Brain microvascular endothelial cell (primary cell): ENCODE data around the gene KCNQ1.

Experiments
- DNase-seq: peaks from one replicate; pipeline ENCODE4 v3.0.0-alpha.2; 2020
- H3K27ac ChIP-seq: fragments of 250-450 bp; sonication (Bioruptor Pico); 2 replicates; pipeline ENCODE4 v1.5.1; 2020; ENCODE audit warnings: mild to moderate bottlenecking, moderate library complexity
- H3K27me3 ChIP-seq: fragments of 250-450 bp; sonication (Bioruptor Pico); replicated peaks from 2 replicates; pipeline ENCODE4 v1.5.1; 2020; ENCODE audit warnings: mild to moderate bottlenecking
- H3K36me3 ChIP-seq: fragments of 250-450 bp; sonication (Bioruptor Pico); replicated peaks from 2 replicates; pipeline ENCODE4 v1.5.1; 2020; ENCODE audit warnings: mild to moderate bottlenecking
- H3K4me3 ChIP-seq: 2 replicates; pipeline ENCODE4 v1.5.1; 2011; ENCODE audit warnings: low read depth, mild to moderate bottlenecking, control low read depth, low read length, moderate library complexity
- CTCF ChIP-seq: IDR thresholded peaks from 2 replicates; pipeline ENCODE4 v1.5.1; 2011; ENCODE audit warnings: low read depth, mild to moderate bottlenecking, moderate library complexity, low read length, control low read depth, inconsistent platforms; ENCODE audit errors: missing control alignments
- in situ Hi-C: cut with HindIII; loops from 2 replicates; pipeline ENCODE4 v1.10.0; 2017; ENCODE audit warnings: low sequenced_read_pairs, low pct_ligation_motif_present

KCNQ1 gene

GRCh38 chr11:2706321-2706720, 261.5 kb downstream of the KCNQ1 start:
- no peak overlapping the region for H3K4me3 ChIP-seq
- no peaks in the 10 kb centered on the region for H3K36me3 ChIP-seq
- in situ Hi-C loops = no loop called here
- no peak overlapping the region for H3K27ac ChIP-seq
- DNase-seq = no peak
- H3K27me3 ChIP-seq = peaks cover 6% of the 10 kb centered on the region
- no peak for TF ChIP-seq CTCF

- no peak overlapping the region for H3K27ac ChIP-seq
- H3K36me3 ChIP-seq = no peaks in the 10 kb centered on the region
- in situ Hi-C loops = no loop called here
- no peak for DNase-seq
- no peak for TF ChIP-seq CTCF
- peaks cover 6% of the 10 kb centered on the region for H3K27me3 ChIP-seq
- H3K4me3 ChIP-seq = no peak overlapping the region
These were observed 262.9 kb downstream of the KCNQ1 start for GRCh38 chr11:2707736-2708135.

- in situ Hi-C loops = no loop called here
- TF ChIP-seq CTCF = no peak
- no peaks in the 10 kb centered on the region for H3K36me3 ChIP-seq
- H3K27me3 ChIP-seq = peaks cover 6% of the 10 kb centered on the region
- no peak for DNase-seq
- H3K4me3 ChIP-seq = no peak overlapping the region
- H3K27ac ChIP-seq = no peak overlapping the region
These were observed 263.4 kb downstream of the KCNQ1 start for GRCh38 chr11:2708151-2708581.

GRCh38 chr11:2708757-2709281, 264.0 kb downstream of the KCNQ1 start:
- Histone ChIP-seq H3K4me3 (no peak overlapping the region), H3K27me3 (peaks cover 6% of the 10 kb centered on the region), H3K27ac (no peak overlapping the region), H3K36me3 (no peaks in the 10 kb centered on the region)
- peak; percentile 25 for DNase-seq
- no peak for TF ChIP-seq CTCF
- in situ Hi-C loops = no loop called here

GRCh38 chr11:2709429-2709828, 264.6 kb downstream of the KCNQ1 start:
- peak; percentile 64 for DNase-seq
- in situ Hi-C loops = no loop called here
- H3K4me3 ChIP-seq = no peak overlapping the region
- H3K27ac ChIP-seq = no peak overlapping the region
- no peaks in the 10 kb centered on the region for H3K36me3 ChIP-seq
- TF ChIP-seq CTCF = no peak
- H3K27me3 ChIP-seq = peaks cover 6% of the 10 kb centered on the region

GRCh38 chr11:2711161-2711560, 266.4 kb downstream of the KCNQ1 start:
- H3K27me3 ChIP-seq = peaks cover 6% of the 10 kb centered on the region
- no peak for DNase-seq

More at GRCh38 chr11:2711161-2711560, 266.4 kb downstream of the KCNQ1 start:
- no peak overlapping the region for H3K27ac ChIP-seq
- in situ Hi-C loops = no loop called here
- H3K36me3 ChIP-seq = no peaks in the 10 kb centered on the region
- H3K4me3 ChIP-seq = no peak overlapping the region
- no peak for TF ChIP-seq CTCF
